SK-N-SH (cell line): ENCODE measurements around the gene TMEM94. TPM values are rescaled to one million over a fixed set of nuclear protein-coding genes. Genes with fewer than 3 reads are reported as not detected.

Source experiments
- CTCF ChIA-PET: fragments of 300-600, 350-600 bp; formaldehyde crosslinking; extraction: SDS; loops from one replicate; lab custom pipeline; 2021; lab: Yijun Ruan, JAX
- POLR2A ChIA-PET: fragments of 350-600 bp; sonication (Branson Sonifier 250); formaldehyde crosslinking; extraction: SDS; loops from one replicate; lab custom pipeline; 2020; ENCODE audit warnings: antibody characterized with exemption, inconsistent platforms; lab: Yijun Ruan, JAX
- DNase-seq: peaks from one replicate; pipeline ENCODE4 v3.0.0; 2012
- H2AFZ ChIP-seq: fragments of 200-600 bp; sonication (generic); 2 replicates; pipeline ENCODE4 v1.8.1; 2016; ENCODE audit warnings: antibody characterized with exemption, mild to moderate bottlenecking, low read depth
- H3F3A ChIP-seq: fragments of 200-600 bp; sonication (generic); replicated peaks from 2 replicates; pipeline ENCODE3; 2016; ENCODE audit warnings: antibody characterized with exemption, mild to moderate bottlenecking; ENCODE audit not compliant: insufficient read depth
- H3K27ac ChIP-seq, 2 experiments: fragments of 200-500 bp in 1 of 2; fragments of 200-600 bp in 1 of 2; sonication (Bioruptor generic) in 1 of 2; sonication (generic), shearing (Covaris generic) in 1 of 2; 2 replicates each; pipeline versions ENCODE4 v1.5.1 to v1.6.1; 2014 to 2016; ENCODE audit warnings: low read depth in 2 of 2, inconsistent platforms in 1 of 2, low read length in 1 of 2, mild to moderate bottlenecking in 1 of 2, mixed read lengths in 1 of 2
- H3K27me3 ChIP-seq: fragments of 200-600 bp; sonication (generic), shearing (Covaris generic); 2 replicates; pipeline ENCODE4 v1.6.1; 2016; ENCODE audit warnings: mixed run types; ENCODE audit not compliant: insufficient read depth
- H3K36me3 ChIP-seq, 2 experiments: fragments of 200-500 bp in 1 of 2; fragments of 200-600 bp in 1 of 2; sonication (Bioruptor generic) in 1 of 2; sonication (generic) in 1 of 2; replicated peaks in 1 of 2; 2 replicates each; pipeline versions ENCODE3 to v1.5.1; 2014 to 2016; ENCODE audit warnings: low read length in 1 of 2, mild to moderate bottlenecking in 1 of 2; ENCODE audit not compliant: insufficient read depth in 2 of 2, control insufficient read depth in 1 of 2
- H3K4me1 ChIP-seq, 2 experiments: fragments of 200-500 bp in 1 of 2; fragments of 200-600 bp in 1 of 2; sonication (Bioruptor generic) in 1 of 2; sonication (generic), shearing (Covaris generic) in 1 of 2; 2 replicates each; pipeline versions ENCODE4 v1.5.1 to v1.6.1; 2014 to 2016; ENCODE audit warnings: low read depth in 1 of 2, low read length in 1 of 2, mixed run types in 1 of 2; ENCODE audit not compliant: insufficient read depth in 2 of 2, control insufficient read depth in 1 of 2
- H3K4me2 ChIP-seq: fragments of 200-600 bp; sonication (generic), shearing (Covaris generic); 2 replicates; pipeline ENCODE4 v1.6.1; 2017; ENCODE audit warnings: mixed run types
- H3K4me3 ChIP-seq, 2 experiments: fragments of 200-500 bp in 1 of 2; fragments of 200-600 bp in 1 of 2; sonication (Bioruptor generic) in 1 of 2; sonication (generic), shearing (Covaris generic) in 1 of 2; 2 replicates each; pipeline versions ENCODE4 v1.5.1 to v1.8.1; 2014 to 2016; ENCODE audit warnings: low read depth in 2 of 2, inconsistent platforms in 1 of 2, low read length in 1 of 2, mild to moderate bottlenecking in 1 of 2, mixed read lengths in 1 of 2, moderate library complexity in 1 of 2
- H3K79me2 ChIP-seq: fragments of 200-600 bp; sonication (generic); 2 replicates; pipeline ENCODE4 v1.8.1; 2017; ENCODE audit warnings: mild to moderate bottlenecking; ENCODE audit not compliant: insufficient read depth
- H3K9ac ChIP-seq: fragments of 200-600 bp; sonication (generic); 2 replicates; pipeline ENCODE4 v1.6.1; 2017; ENCODE audit warnings: mixed run types
- H3K9me2 ChIP-seq: fragments of 200-600 bp; sonication (generic); 2 replicates; pipeline ENCODE4 v1.6.1; 2017; ENCODE audit warnings: mixed run types
- H3K9me3 ChIP-seq: fragments of 200-600 bp; sonication (generic); 2 replicates; pipeline ENCODE4 v1.6.1; 2017; ENCODE audit warnings: mixed run types, mild to moderate bottlenecking, moderate library complexity
- H4K20me1 ChIP-seq: fragments of 200-600 bp; sonication (generic); 2 replicates; pipeline ENCODE4 v1.6.1; 2017; ENCODE audit warnings: mild to moderate bottlenecking, mixed run types; ENCODE audit not compliant: insufficient read depth
- CHD2 ChIP-seq: fragments of 150-350 bp; IDR thresholded peaks from 2 replicates; pipeline ENCODE4 v1.6.1; 2018; ENCODE audit warnings: low read length; ENCODE audit not compliant: partially characterized antibody
- ELF1 ChIP-seq: IDR thresholded peaks from 2 replicates; pipeline ENCODE4 v1.4.0; 2012
- EZH2phosphoT487 ChIP-seq: fragments of 200-600 bp; sonication (generic); IDR thresholded peaks from 2 replicates; pipeline ENCODE4 v1.6.1; 2017; ENCODE audit warnings: low read depth, mixed run types, mild to moderate bottlenecking, antibody characterized with exemption, moderate library complexity, borderline replicate concordance
- GABPA ChIP-seq: IDR thresholded peaks from 2 replicates; pipeline ENCODE4 v1.4.0; 2012; ENCODE audit warnings: low read depth, mild to moderate bottlenecking
- GATA2 ChIP-seq: sonication (generic); formaldehyde crosslinking; IDR thresholded peaks from 2 replicates; pipeline ENCODE4 v1.5.0; 2020; ENCODE audit warnings: mild to moderate bottlenecking, missing genetic modification reagents
- MEF2A ChIP-seq: IDR thresholded peaks from 2 replicates; pipeline ENCODE4 v1.4.0; 2012; ENCODE audit warnings: low read depth, borderline replicate concordance
- NFIC ChIP-seq: IDR thresholded peaks from 2 replicates; pipeline ENCODE4 v1.4.0; 2012; ENCODE audit warnings: borderline replicate concordance
- PBX3 ChIP-seq: IDR thresholded peaks from 2 replicates; pipeline ENCODE4; 2012
- POLR2AphosphoS5 ChIP-seq: IDR thresholded peaks from 2 replicates; pipeline ENCODE4 v1.6.1; 2012; ENCODE audit warnings: low read depth, low read length
- RAD21 ChIP-seq: IDR thresholded peaks from 2 replicates; pipeline ENCODE4 v1.6.1; 2012; ENCODE audit warnings: mild to moderate bottlenecking, low read length
- RCOR1 ChIP-seq: fragments of 150-350 bp; IDR thresholded peaks from 2 replicates; pipeline ENCODE4 v1.6.1; 2017; ENCODE audit warnings: antibody characterized with exemption, low read length
- SMC3 ChIP-seq: IDR thresholded peaks from 2 replicates; pipeline ENCODE4 v1.6.1; 2012; ENCODE audit warnings: low read depth, low read length, improper control_type of control experiment
- WGBS: methylation state at CpG from one replicate; pipeline ENCODE4 v1.1.6; 2017; ENCODE audit warnings: low lambda C conversion rate; 5-methylcytosine and 5-hydroxymethylcytosine counted together
- polyA plus RNA-seq, 3 experiments: library from polyadenylated mRNA; depleted of rRNA; stranded (reverse); fragments of >200 nt; gene quantifications; 2 replicates each; pipeline ENCODE4 v1.2.3, GENCODE V29; 2012
- TF ChIP-seq, protein P1 (sequence below): IDR thresholded peaks from 2 replicates; pipeline ENCODE4 v1.4.0; 2012; ENCODE audit warnings: low read depth, borderline replicate concordance
- TF ChIP-seq, protein P2 (sequence below): fragments of 150-350 bp; IDR thresholded peaks from 2 replicates; pipeline ENCODE4 v1.6.1; 2016; ENCODE audit warnings: mild to moderate bottlenecking, low read depth, low read length

The TMEM94 gene
- polyA plus RNA-seq, 1 of the 3 experiments (the other 2 are of a cell fraction), result 89.9 TPM

DNA sequence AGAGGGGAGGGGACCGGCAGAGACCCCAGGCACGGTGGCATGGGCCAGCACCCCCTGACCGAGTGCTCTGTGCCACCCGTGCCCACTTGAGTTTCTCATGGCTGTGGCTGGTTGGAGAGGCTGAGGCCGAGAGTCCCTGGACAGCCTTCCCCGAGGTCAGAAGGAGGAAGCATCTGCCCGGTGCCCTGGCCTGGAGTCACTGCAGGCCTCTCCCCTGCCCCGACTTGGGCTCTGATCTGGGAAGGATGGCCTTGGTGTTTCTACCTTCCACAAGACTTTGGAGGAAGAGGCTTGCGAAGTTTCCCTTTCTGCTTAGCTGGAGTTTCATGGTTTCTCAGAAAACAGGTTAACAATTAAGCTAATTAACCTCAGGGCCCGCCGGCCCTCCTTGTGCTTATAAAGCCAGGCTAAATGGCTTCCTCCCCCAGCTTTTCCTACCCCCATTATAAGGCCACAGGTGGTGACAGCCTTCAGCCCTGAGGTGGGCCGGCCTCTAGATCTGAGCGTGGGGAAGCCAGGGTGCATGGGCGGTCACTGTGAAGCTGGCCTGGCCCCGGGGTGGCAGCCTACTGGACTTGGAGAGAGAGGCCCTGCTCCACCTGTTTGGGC, 86.4 kb downstream of the TMEM94 start:
- H3K4me2 ChIP-seq, result no peak overlapping the region
- H3K9me3 ChIP-seq, result no peaks in the 10 kb centered on the region
- WGBS, result 87% methylated on average over 10 of the region's 15 CpGs
- no peak overlapping the region for H3K4me3 ChIP-seq
- H3K27ac ChIP-seq, result no peak overlapping the region
- H2AFZ ChIP-seq, result no peak overlapping the region
- no peak for TF ChIP-seq EZH2phosphoT487
- no peak for TF ChIP-seq ELF1
- TF ChIP-seq NFIC, result no peak
- TF ChIP-seq RCOR1, result no peak
- TF ChIP-seq GATA2 (CRISPR knock-in tag), result no peak
- no peak for TF ChIP-seq GABPA
- H3K36me3 ChIP-seq, result no peaks in the 10 kb centered on the region
- CTCF ChIA-PET, result interaction anchor here (0.8 to 2.1 kb wide), 8 partner anchors 8 to 208 kb away, joined by 3 to 11 read pairs (median 4); partner anchors contain the start of genes LLGL2, SMIM5 and TSEN54
- H3F3A ChIP-seq, result no peaks in the 10 kb centered on the region
- POLR2A ChIA-PET, result no interaction called here
- H3K9ac ChIP-seq, result no peak overlapping the region
- H3K4me1 ChIP-seq, result peaks cover 0 to 15% of the 10 kb centered on the region in 2 experiments; a peak in 1 of 4 replicates
- no peaks in the 10 kb centered on the region for H3K79me2 ChIP-seq
- DNase-seq, result no peak
- H3K9me2 ChIP-seq, result no peaks in the 10 kb centered on the region
- H3K27me3 ChIP-seq, result no peaks in the 10 kb centered on the region
- no peaks in the 10 kb centered on the region for H4K20me1 ChIP-seq

- H3K4me3 ChIP-seq, result no peak overlapping the region
- peaks cover 0 to 15% of the 10 kb centered on the region in 2 experiments; a peak in 1 of 4 replicates for H3K4me1 ChIP-seq
- H2AFZ ChIP-seq, result no peak overlapping the region
- no peaks in the 10 kb centered on the region for H3K79me2 ChIP-seq
- WGBS, result 72% methylated on average over 8 of the region's 8 CpGs
- H3K9me3 ChIP-seq, result no peaks in the 10 kb centered on the region
- no peaks in the 10 kb centered on the region for H3K36me3 ChIP-seq
- TF ChIP-seq NFIC (no peak), PBX3 (no peak), EZH2phosphoT487 (no peak), RCOR1 (no peak), POLR2AphosphoS5 (no peak), RAD21 (no peak), CHD2 (no peak), SMC3 (no peak), MEF2A (no peak)
- TF ChIP-seq, protein P1, sequence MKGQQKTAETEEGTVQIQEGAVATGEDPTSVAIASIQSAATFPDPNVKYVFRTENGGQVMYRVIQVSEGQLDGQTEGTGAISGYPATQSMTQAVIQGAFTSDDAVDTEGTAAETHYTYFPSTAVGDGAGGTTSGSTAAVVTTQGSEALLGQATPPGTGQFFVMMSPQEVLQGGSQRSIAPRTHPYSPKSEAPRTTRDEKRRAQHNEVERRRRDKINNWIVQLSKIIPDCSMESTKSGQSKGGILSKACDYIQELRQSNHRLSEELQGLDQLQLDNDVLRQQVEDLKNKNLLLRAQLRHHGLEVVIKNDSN, result no peak
- TF ChIP-seq, protein P2, sequence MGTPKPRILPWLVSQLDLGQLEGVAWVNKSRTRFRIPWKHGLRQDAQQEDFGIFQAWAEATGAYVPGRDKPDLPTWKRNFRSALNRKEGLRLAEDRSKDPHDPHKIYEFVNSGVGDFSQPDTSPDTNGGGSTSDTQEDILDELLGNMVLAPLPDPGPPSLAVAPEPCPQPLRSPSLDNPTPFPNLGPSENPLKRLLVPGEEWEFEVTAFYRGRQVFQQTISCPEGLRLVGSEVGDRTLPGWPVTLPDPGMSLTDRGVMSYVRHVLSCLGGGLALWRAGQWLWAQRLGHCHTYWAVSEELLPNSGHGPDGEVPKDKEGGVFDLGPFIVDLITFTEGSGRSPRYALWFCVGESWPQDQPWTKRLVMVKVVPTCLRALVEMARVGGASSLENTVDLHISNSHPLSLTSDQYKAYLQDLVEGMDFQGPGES, result no peak
- H3K27me3 ChIP-seq, result no peaks in the 10 kb centered on the region
- DNase-seq, result no peak
- H3K4me2 ChIP-seq, result no peak overlapping the region
- no peaks in the 10 kb centered on the region for H4K20me1 ChIP-seq
- no peak overlapping the region for H3K9ac ChIP-seq
- no peaks in the 10 kb centered on the region for H3F3A ChIP-seq
- ChIA-PET CTCF (interaction anchor here (0.7 to 1.6 kb wide), 2 partner anchors 9 to 19 kb away, joined by 3 to 7 read pairs; partner anchors contain the start of gene LLGL2), POLR2A (no interaction called here)
- H3K9me2 ChIP-seq, result no peaks in the 10 kb centered on the region
- H3K27ac ChIP-seq, result no peak overlapping the region
Measured at GRCh38 chr17:75544250-75544649, 87.8 kb downstream of the TMEM94 start.
